ENCODE results near the gene KRT39.

GRCh38 chr17:40953881-40954280, 12.9 kb downstream of the KRT39 start:
- TF ChIP-seq POLR2AphosphoS5 (IDR thresholded peaks at IDR 0.05; ENCODE audit: low read depth, low read length) (no peak), SRF (IDR thresholded peaks at IDR 0.05; ENCODE audit: low read depth, low read length) (no peak), CTCF (IDR thresholded peaks at IDR 0.05; ENCODE audit: control extremely low read depth in 1 of 3, insufficient read depth in 1 of 3, low read depth in 1 of 3, low read length in 3 of 3) (no peak), SIN3A (conservative IDR thresholded peaks at IDR 0.05 in 1 of 2, IDR thresholded peaks at IDR 0.05 in 1 of 2; ENCODE audit: low read depth in 1 of 2, low read length in 2 of 2) (no peak), EZH2 (IDR thresholded peaks at IDR 0.05; ENCODE audit: low read depth, low read length, severe bottlenecking) (no peak), EP300 (IDR thresholded peaks at IDR 0.05; ENCODE audit: borderline replicate concordance in 1 of 2, low read depth in 2 of 2, low read length in 2 of 2) (no peak), POLR2A (IDR thresholded peaks at IDR 0.05; ENCODE audit: control extremely low read depth in 1 of 2, low read depth in 2 of 2, low read length in 2 of 2) (no peak), EGR1 (IDR thresholded peaks at IDR 0.05; ENCODE audit: borderline replicate concordance, low read depth, low read length) (no peak), MAX (IDR thresholded peaks at IDR 0.05) (no peak), MAFK (IDR thresholded peaks at IDR 0.05; ENCODE audit: low read depth, low read length) (no peak), ZNF274 (IDR thresholded peaks at IDR 0.05; ENCODE audit: borderline replicate concordance, extremely low read depth, low read length) (no peak), BRCA1 (IDR thresholded peaks at IDR 0.05; ENCODE audit: low read depth, low read length) (no peak)
